ENCODE data around the gene DIP2A.

The DIP2A gene

DNA sequence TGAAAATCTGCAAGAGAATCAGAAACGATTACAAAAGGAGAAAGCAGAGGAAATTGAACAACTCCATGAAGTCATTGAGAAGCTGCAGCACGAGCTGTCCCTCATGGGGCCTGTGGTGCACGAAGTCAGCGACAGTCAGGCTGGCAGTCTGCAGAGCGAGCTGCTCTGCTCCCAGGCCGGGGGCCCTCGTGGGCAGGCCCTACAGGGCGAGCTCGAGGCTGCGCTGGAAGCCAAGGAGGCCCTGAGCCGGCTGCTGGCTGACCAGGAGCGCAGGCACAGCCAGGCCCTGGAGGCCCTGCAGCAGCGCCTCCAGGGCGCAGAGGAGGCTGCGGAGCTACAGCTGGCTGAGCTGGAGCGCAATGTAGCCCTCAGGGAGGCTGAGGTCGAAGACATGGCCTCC lies 47.5 kb upstream of the DIP2A start:
- no peak overlapping the region for H3K4me3 ChIP-seq (ENCODE audit: low read depth in 1 of 2, low read length in 2 of 2)
- DNase-seq (no peak), ATAC-seq (ENCODE audit: insufficient read depth, low read depth) (no peak)
- no peaks in the 10 kb centered on the region for H3K9me3 ChIP-seq (ENCODE audit: insufficient read depth, low read length, severe bottlenecking)
- TF ChIP-seq, protein P1, sequence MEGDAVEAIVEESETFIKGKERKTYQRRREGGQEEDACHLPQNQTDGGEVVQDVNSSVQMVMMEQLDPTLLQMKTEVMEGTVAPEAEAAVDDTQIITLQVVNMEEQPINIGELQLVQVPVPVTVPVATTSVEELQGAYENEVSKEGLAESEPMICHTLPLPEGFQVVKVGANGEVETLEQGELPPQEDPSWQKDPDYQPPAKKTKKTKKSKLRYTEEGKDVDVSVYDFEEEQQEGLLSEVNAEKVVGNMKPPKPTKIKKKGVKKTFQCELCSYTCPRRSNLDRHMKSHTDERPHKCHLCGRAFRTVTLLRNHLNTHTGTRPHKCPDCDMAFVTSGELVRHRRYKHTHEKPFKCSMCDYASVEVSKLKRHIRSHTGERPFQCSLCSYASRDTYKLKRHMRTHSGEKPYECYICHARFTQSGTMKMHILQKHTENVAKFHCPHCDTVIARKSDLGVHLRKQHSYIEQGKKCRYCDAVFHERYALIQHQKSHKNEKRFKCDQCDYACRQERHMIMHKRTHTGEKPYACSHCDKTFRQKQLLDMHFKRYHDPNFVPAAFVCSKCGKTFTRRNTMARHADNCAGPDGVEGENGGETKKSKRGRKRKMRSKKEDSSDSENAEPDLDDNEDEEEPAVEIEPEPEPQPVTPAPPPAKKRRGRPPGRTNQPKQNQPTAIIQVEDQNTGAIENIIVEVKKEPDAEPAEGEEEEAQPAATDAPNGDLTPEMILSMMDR (IDR thresholded peaks at IDR 0.05; ENCODE audit: borderline replicate concordance, extremely low read depth, low read length, poor library complexity, severe bottlenecking) = no peak
- TF ChIP-seq EZH2 (IDR thresholded peaks at IDR 0.05; ENCODE audit: borderline replicate concordance, low read depth, low read length, severe bottlenecking) = no peak
- no peaks in the 10 kb centered on the region for H3K79me2 ChIP-seq (ENCODE audit: insufficient read depth, low read length)
- H3K4me1 ChIP-seq (ENCODE audit: insufficient read depth, low read length) = no peaks in the 10 kb centered on the region
- peaks cover 81% of the 10 kb centered on the region for H3K36me3 ChIP-seq (ENCODE audit: insufficient read depth, low read length)
- no peak overlapping the region for H3K4me2 ChIP-seq (ENCODE audit: insufficient read depth, low read length)
- H2AFZ ChIP-seq (ENCODE audit: low read depth, low read length) = no peak overlapping the region
- no peaks in the 10 kb centered on the region for H3K27me3 ChIP-seq (ENCODE audit: insufficient read depth, low read length, poor library complexity)
- no peak overlapping the region for H3K9ac ChIP-seq (ENCODE audit: low read depth, low read length)
- no peak overlapping the region for H3K27ac ChIP-seq (ENCODE audit: low read length)
- H4K20me1 ChIP-seq (ENCODE audit: insufficient read depth, low read length) = 0 out of 2 replicates have a peak, but pooled peaks cover 4% of the 10 kb centered on the region

DNA sequence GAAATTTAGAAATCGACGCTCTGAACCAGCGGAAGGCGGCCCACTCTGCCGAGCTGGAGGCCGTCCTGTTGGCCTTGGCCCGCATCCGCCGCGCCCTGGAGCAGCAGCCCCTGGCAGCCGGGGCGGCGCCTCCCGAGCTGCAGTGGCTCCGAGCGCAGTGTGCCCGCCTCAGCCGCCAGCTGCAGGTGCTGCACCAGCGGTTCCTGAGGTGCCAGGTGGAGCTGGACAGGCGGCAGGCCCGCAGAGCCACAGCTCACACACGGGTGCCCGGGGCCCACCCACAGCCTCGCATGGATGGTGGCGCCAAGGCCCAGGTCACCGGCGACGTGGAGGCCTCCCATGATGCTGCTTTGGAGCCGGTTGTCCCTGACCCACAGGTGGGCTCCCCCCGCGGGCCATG lies 47.0 kb upstream of the DIP2A start:
- Histone ChIP-seq H3K9ac (ENCODE audit: low read depth, low read length) (no peak overlapping the region), H3K27ac (ENCODE audit: low read length) (no peak overlapping the region), H3K4me3 (ENCODE audit: low read depth in 1 of 2, low read length in 2 of 2) (no peak overlapping the region), H4K20me1 (ENCODE audit: insufficient read depth, low read length) (0 out of 2 replicates have a peak, but pooled peaks cover 4% of the 10 kb centered on the region), H3K27me3 (ENCODE audit: insufficient read depth, low read length, poor library complexity) (no peaks in the 10 kb centered on the region), H3K36me3 (ENCODE audit: insufficient read depth, low read length) (peaks cover 81% of the 10 kb centered on the region), H3K79me2 (ENCODE audit: insufficient read depth, low read length) (no peaks in the 10 kb centered on the region), H2AFZ (ENCODE audit: low read depth, low read length) (no peak overlapping the region), H3K4me1 (ENCODE audit: insufficient read depth, low read length) (no peaks in the 10 kb centered on the region), H3K9me3 (ENCODE audit: insufficient read depth, low read length, severe bottlenecking) (no peaks in the 10 kb centered on the region), H3K4me2 (ENCODE audit: insufficient read depth, low read length) (no peak overlapping the region)
- ATAC-seq (ENCODE audit: insufficient read depth, low read depth) = no peak
- TF ChIP-seq, protein P1 (IDR thresholded peaks at IDR 0.05; ENCODE audit: borderline replicate concordance, extremely low read depth, low read length, poor library complexity, severe bottlenecking) = no peak
- TF ChIP-seq EZH2 (IDR thresholded peaks at IDR 0.05; ENCODE audit: borderline replicate concordance, low read depth, low read length, severe bottlenecking) = no peak
- no peak for DNase-seq

DNA sequence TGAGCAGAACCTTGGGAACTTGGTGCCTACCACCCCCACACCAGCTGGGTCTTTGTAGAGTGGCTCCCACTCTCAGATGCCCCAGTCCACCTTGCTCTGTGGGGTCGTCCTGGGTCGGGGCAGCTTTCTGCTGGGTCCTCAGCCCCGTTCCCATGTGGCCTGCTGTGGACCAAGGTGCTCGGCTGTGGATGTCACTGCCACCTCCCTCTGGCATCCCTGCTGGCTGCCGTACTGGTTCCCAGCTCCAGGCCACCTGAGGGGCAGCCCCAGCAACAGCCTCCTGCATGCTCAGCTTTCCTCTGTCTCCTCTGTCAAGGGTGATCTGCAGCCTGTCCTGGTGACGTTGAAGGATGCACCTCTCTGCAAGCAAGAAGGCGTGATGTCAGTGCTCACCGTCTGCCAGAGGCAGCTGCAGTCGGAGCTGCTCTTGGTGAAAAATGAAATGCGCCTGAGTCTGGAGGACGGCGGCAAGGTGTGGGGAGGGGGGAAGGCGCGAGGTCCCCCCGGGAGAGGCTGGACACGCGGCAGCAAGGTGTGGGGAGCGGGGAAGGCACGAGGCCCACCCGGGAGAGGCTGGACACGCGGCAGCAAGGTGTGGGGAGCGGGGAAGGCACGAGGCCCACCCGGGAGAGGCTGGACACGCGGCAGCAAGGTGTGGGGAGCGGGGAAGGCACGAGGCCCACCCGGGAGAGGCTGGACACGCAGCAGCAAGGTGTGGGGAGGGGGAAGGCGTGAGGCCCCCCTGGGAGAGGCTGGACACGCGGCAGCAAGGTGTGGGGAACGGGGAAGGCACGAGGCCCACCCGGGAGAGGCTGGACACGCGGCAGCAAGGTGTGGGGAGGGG lies 45.9 kb upstream of the DIP2A start:
- no peaks in the 10 kb centered on the region for H3K27me3 ChIP-seq (ENCODE audit: insufficient read depth, low read length, poor library complexity)
- H3K9me3 ChIP-seq (ENCODE audit: insufficient read depth, low read length, severe bottlenecking) = no peaks in the 10 kb centered on the region
- 0 out of 2 replicates have a peak, but pooled peaks cover 4% of the 10 kb centered on the region for H4K20me1 ChIP-seq (ENCODE audit: insufficient read depth, low read length)
- H3K4me3 ChIP-seq (ENCODE audit: low read depth in 1 of 2, low read length in 2 of 2) = no peak overlapping the region
- H3K36me3 ChIP-seq (ENCODE audit: insufficient read depth, low read length) = peaks cover 82% of the 10 kb centered on the region
- H3K9ac ChIP-seq (ENCODE audit: low read depth, low read length) = no peak overlapping the region
- no peak overlapping the region for H3K4me2 ChIP-seq (ENCODE audit: insufficient read depth, low read length)
- no peak overlapping the region for H2AFZ ChIP-seq (ENCODE audit: low read depth, low read length)
- no peak overlapping the region for H3K27ac ChIP-seq (ENCODE audit: low read length)
- H3K4me1 ChIP-seq (ENCODE audit: insufficient read depth, low read length) = no peaks in the 10 kb centered on the region
- DNase-seq (no peak), ATAC-seq (ENCODE audit: insufficient read depth, low read depth) (no peak)
- H3K79me2 ChIP-seq (ENCODE audit: insufficient read depth, low read length) = no peaks in the 10 kb centered on the region
- TF ChIP-seq EZH2 (IDR thresholded peaks at IDR 0.05; ENCODE audit: borderline replicate concordance, low read depth, low read length, severe bottlenecking) = no peak
- TF ChIP-seq, protein P1 (IDR thresholded peaks at IDR 0.05; ENCODE audit: borderline replicate concordance, extremely low read depth, low read length, poor library complexity, severe bottlenecking) = no peak

Data from DND-41 (cell line).